RCC 7860 (cell line): ENCODE measurements around the gene PCYT2.

Source experiments
- DNase-seq: peaks from one replicate; pipeline ENCODE4 v3.0.0-alpha.2; 2015; ENCODE audit warnings: low spot score
- FAIRE-seq: peaks from 2 replicates; lab custom pipeline; 2012; peaks lifted over from hg19 to GRCh38; lab: Jason Lieb, UNC

The PCYT2 gene

DNA sequence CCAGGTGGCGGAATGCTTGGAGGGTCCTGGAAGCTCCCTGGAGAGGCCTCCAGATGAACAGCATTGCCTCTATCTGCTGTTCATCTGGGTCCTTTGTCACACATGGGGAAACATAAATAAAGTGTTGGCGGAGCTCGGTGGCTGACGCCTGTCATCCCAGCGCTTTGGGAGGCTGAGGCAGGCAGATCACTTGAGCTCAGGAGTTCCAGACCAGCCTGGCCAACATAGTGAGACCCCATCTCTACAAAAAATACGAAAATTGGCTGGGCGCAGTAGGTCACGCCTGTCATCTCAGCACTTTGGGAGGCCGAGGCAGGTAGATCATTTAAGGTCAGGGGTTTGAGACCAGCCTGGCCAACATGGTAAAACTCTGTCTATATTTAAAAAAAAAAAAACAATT, 33.7 kb upstream of the PCYT2 start:
- DNase-seq (no peak), FAIRE-seq (no peak)

DNA sequence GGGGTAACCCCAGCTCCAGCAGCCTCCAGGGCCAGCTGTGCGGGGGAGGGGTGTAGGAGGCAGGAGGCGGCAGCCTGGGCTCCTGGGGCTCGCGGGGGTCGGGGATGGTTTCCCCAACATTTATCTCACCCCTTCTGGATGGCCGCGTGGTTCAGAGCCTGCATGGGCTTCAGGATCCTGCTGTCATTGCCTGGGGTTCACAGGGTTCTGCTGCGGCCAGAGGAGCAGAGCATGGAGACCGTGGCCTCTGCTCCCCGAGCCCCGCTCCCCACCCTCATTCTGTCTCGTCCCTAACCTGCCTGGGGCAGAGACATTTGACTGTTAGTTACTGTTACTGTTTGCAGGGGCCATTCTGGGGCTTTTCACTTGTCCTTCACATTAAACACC, 31.0 kb upstream of the PCYT2 start:
- FAIRE-seq (no peak), DNase-seq (no peak)

DNA sequence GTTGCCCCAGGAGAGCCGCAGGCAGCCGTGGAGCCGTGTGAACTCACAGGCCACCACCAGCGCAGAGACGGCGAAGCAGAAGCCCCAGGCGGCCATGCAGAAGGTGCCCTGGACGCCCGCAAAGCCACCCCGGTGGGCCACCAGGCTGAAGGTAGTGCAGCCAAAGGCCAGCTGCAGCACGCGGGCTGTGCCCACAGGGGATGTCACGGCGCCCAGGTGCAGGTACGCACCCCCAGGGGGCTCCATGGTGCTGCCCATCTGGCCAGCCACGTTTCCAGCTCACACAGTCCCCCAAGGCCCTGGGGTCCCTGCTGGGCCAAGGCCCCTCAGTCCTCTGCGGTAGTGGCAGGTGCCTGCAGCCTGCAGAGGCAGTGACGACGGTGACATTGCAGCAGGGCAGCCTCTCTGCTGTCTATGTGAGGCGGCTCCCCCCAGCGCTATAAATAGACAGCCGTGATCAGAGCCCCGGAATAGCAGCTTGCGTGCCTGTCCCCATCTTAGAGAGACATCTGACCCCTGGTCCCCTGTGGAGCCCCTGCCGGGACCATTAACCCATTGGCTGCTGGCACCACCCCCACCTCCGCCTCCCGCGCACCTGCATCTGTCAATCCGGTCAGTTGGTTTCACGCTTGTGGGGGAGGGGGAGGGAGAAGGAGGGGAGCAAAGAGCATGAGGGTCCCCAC, 30.4 kb upstream of the PCYT2 start:
- DNase-seq (no peak), FAIRE-seq (no peak)

DNA sequence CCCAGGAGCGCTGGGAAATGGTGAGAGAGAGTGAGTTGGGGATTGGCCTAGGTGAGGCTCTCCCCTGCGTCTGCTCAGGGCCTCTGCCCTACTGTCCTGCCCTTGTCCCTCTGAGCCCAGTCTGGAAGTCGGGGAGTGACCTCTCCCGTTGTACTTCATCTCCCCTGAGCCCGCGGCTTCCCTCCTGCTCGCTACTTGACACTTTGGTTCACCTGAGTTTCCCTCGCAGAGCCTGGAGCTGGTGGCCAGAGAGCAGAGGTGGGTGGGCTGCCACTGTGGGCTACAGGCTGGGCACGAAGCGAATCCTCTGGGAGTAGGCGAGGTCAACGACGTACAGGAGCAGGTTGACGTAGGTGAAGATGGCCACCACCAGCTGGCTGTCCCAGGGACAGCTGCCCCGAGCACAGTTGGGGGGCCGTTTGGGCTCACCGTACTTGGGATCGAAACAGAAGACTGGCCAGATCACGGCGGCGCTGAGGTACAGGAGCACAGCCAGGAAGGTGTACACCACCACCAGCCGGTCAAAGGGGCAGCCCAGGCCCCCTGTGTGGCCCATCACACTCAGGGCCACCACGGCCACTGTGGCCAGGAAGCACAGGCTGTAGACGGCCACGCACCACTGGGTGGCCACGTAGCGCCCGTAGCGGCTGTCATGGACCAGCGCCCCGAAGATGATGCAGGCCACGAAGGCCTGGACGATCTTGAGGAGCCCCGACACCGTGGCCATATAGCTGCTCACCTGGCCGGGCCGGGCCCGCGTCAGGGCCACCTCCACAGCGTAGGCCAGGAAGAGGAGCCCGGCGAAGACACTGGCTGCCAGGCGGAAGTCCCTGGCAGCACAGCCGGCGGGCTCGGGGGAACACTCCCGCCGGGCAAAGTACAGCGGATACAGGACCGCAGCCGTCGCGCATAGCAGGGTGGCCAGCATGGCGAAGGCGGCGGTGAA, 29.6 kb upstream of the PCYT2 start:
- FAIRE-seq (no peak), DNase-seq (no peak)

DNA sequence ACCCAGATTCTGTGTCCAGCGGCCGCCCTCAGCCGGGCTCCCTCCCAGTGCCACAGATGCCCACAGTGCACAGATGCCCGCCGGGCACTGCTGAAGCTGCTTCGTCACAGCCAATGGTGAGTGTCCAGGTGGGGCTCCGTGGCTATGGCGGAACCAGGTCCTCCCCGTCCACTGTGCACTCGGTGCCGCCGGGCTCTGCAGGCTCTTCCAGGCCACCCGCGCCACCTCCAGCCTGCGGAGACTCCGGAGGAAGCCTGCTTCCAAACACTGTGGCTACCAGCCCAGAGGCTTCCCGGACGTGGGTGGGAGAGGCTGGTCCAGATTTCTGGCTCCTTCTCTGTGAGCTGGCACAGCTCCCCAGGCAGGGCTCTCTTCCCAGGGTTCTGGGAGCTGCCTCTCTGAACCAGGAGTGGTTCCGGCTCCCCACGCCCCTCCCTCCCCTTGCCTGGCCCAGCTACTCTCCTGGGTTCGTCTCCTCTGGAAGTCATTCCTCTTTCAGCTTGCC, 28.7 kb upstream of the PCYT2 start:
- DNase-seq (no peak), FAIRE-seq (no peak)

DNA sequence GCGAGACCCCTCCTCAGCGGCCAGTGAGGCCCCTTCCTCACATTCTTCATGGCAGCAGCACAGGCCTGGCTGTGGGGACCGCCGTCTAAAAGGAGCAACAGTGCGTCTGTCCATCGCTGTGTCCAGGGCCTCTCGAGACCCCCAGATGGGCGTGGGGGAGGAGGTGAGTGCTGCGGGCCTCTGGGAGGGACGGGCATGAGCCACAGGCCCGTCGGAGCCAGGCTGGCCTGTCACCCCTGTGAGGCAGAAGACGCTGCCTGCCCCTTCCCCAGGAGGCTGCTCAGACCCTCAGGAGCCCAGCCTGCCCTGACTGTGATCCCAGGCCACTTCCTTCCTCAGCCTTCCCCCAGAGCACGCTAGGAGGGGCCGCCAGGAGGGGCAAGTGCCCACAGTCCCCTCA, 28.0 kb upstream of the PCYT2 start:
- DNase-seq = no peak
- FAIRE-seq = no peak

DNA sequence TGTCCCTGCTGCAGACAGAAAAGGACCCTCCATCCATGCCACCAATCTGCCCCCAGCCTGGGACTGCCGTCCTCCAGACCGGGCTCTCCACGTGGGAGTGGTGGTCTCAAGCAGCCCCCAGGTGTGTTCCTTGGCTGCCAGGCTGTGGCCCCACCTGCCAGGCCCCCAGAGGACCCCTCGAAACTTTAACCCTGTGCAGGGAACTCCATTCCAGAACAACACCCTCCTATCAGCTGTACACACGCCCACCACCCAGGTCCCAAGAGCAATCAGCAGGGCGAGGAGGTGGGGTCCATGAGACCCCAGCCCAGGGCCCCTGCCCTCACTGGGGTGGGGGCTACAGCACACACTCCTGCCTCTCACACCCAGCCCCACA, 24.5 kb upstream of the PCYT2 start:
- no peak for FAIRE-seq
- DNase-seq = no peak

DNA sequence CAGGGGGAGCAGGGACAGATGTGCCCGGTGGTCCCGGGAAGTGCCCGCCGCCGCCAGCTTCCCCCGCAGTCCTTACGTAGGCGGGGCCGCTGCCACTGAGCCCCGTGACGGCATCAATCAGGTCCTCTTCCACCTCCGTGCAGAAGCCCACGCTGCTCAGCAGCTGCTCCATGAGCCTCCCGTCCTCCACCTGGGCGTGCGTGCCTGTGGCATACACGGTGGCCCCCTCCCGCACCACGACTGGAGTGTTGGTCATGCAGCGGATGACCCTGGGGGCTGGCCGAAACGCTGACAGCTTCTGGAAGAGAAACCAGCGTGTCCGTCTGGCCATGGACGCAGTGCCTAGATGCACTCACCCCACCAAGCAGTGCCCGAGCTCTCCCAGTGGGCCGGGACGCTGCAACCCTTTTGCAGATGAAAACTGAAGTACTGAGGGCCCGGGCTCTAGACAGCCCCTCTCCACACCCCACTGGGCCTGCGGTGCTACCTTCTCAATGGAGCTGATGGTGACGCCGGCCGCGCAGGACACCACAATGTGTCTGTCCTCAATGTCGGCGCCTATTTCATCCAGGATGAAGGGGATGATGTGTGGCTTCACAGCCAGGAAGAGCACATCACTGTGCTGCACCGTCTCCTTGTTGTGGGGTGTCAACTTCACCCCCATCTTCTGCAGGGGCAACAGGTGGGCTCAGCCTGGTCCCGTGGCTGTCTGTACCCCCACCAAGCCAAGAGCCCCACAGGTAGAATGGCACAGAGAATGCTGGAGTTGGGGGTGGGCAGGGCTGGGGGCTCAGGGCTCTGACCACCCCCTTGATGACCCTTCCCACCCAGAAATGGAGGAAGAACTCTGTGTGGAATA, 23.9 kb upstream of the PCYT2 start:
- DNase-seq (no peak), FAIRE-seq (no peak)

DNA sequence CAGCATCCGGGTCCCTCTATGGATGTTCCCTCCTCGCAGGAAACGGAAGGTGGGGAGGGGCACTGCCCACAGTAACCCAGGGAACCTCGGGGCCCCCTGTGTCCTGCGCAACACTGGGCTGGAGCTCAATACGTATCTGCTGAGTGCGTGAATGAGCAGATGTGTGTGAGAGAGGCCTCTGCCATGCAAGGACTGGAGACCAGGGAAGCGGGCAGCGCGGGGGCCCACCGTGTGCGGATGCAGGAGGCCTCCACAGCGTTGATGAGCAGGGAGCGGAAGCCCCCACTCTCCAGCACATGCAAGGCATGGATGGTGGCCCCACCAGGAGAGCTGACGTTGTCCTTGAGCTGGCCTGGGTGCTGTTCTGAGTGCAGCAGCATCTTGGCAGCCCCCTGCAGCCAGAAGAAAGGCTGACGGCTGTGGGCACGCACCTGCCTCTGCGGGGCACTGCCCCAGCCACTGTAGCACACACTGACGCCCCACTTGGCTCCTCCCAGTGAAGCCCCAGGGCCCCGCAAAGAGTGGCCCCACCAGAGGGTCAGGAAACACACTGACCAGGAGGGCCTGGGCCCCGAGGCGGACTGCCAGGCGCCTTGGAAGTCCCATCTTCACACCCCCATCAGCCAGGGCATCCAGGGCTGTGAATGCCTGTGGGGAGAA, 23.0 kb upstream of the PCYT2 start:
- no peak for DNase-seq
- FAIRE-seq = no peak

DNA sequence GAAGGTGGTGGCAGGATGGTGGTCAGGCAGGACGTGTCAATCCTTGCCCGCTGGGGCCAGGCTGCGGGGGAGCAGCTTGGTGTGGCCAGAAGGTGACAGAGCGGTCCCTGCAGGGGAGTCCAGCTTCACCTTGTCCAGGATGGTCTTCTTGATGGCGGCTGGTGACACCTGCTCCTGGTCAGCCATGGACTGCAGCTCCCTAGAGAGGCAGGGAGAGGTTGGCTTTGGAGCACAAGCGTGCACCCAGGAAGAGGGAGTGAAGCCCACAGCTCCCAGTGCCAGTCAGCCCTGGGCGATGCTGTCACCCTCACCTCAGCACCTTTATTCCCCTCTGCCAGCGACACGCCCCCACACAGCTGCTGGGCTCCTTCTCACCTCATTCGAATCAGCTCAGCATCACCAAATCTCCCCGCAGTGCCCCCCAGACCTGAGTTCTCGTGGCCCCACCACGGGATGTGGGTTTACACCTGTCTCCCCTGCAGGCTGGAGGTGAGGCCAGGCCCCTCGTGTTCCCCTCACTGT, 22.0 kb upstream of the PCYT2 start:
- FAIRE-seq (no peak), DNase-seq (no peak)

DNA sequence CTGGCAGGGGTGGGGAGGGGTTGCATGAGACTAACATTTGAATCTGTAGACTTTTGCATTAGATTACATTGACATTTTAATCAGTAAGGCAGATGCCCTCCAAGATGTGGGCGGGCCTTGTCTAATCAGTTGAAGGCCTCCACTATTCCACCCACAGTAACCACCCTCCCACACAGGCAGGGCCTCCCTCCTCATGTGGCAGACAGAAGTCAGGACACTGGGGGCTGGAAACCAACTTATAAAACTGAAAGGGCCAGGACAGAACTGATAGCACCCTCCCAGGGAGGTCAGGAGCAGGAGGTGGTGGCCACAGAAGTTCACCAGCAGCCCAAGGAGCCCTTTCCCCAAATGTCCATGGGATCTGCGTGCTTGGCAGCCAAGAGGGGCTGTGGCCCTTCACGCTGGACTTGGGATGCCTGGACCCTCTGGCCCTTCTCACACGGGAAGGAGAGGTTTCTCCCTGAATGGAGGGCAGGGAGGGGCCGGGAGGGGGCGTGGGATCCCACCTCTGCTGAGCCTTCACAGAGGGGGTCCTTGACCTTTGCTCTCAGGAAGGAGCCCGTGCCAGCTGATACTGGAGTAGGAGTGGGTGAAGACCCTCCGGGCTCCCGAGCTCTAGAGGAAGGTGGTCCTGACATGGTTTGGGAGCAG, 21.3 kb upstream of the PCYT2 start:
- no peak for DNase-seq
- FAIRE-seq = no peak

DNA sequence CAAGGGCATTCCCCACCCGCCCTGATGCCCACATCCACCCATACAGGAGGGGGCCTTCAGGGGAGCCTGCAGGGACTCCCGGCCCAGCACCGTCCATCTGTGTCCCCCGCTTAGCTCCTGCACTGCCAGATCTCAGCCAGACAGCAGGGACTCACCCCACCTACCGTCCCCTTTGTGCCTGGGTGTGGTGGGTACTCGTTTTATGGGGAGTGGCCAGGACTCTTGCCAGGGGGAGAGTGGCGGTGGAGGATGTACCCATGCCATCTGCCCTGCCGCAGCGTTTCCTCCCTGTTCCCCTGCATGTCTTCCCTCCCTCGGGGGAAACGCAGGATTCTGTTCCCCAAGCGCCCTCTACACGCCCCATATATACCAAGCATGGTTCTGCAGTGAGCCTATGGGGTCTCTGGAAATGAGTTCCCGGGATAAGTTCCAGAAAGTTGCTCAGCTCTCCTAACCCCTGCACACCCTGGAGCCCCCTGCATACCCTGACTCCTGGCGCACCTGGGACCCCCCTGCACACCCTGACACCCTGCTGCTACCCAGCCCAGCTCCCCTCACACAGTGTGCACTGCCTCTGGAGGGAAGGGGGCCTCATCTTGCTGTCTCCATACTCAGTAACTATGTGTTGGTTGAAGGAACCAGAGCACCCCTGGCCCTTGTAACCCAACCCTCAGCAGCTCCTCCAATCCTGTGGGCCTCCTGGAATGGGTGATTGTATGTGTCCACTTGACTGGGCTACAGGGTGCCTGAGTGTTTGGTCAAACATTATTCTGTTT, 20.5 kb upstream of the PCYT2 start:
- FAIRE-seq = no peak
- no peak for DNase-seq

DNA sequence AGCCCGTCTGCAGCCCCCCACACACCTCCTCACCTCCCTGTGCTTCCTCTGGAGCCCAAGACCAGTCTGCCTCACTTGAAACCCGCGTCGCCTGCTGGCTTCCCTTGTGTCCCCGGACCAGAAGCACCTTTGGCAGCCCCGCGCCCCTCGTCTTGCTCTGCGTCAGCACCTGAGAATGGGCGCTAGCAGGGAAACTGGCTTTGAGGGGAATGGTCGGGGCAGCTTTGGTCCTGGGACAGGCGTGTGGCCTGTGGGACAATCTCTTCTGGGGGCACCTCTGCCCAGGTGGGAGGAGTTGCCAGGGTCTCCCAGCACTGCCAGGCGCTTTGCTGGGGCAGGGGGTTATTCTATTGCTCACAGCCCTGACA, 20.0 kb upstream of the PCYT2 start:
- FAIRE-seq = no peak
- DNase-seq = no peak

DNA sequence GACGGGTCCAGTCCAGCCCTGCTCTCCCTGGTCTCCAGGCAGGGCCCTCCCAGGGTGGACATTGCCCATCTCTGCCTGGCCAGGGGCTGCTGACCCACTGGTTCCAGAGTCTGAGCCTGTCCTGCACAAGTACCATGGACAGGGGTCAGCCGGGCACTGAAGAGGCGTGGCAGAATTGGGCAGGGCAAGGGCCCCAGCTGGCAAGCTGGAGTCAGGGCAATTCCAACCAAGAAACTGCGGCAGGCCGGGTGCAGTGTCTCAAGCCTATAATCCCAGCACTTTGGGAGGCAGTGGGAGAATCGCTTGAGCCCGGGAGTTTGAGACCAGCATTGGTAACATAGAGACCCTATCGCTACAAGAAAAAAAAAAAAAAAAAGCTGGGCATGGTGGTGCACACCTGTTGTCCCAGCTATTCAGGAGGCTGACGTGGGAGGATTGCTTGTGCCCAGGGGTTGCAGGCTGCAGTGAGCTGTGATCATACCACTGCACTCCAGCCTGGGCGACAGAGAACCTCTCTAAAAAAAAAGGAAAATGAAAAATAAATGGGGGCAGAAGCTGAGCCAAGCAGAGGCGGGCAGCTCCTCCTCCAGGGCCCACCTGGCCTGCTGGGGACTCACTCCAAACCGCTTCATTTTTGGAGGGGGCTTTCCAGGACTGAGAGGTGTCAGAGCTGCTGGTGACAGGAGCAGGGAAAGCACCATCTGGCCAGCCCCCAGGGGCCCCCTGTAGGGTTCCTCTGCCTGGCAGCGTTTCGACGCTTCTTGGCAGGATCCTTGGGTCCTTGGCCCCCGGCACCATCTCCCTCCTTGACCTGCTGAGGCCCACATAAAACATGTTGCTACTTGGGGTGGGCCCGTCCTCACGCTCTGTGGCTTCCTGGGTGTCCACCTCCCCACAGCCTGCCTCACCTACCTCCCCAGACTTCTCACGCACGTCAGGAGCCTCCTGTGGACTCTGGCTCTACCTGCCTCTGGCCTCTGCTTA, 19.2 kb upstream of the PCYT2 start:
- no peak for FAIRE-seq
- no peak for DNase-seq

DNA sequence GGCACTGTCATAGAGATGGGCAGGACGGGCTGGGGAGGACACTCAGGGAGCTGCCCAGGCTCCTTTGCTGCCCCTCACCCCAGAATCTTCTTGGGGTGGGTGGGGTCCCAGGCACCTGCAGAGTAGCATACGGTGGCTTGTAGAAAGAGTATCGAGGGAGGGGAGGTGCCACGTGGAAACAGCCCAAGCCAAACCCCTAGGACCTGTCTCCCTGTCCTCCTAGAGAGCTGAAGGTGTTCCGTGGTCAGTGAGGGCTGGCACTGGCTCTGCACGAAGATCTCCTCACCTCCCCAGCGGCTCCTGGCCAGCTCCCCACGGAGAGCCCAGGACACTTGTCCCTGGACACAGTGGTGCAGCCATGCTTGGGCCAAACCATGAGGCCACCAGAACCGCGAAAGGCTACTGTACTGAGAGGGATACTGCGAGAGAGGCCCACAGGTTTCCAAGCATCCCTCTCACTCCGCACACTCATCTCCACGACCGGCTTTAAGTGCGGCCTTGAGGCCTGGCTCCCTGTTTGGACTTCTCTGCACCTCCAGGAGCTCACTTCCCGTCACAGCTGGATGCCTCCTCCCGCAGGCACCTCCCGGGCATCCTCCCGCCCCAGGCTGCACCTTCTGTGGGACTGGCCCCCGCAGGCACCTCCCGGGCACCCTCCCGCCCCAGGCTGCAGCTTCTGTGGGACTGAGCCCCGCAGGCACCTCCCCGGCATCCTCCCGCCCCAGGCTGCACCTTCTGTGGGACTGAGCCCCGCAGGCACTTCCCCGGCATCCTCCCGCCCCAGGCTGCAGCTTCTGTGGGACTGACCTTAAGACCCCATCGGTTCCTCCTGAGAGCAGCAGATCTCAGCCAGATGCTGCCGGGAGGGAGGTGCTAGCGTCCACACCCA, 18.3 kb upstream of the PCYT2 start:
- DNase-seq (no peak), FAIRE-seq (no peak)

DNA sequence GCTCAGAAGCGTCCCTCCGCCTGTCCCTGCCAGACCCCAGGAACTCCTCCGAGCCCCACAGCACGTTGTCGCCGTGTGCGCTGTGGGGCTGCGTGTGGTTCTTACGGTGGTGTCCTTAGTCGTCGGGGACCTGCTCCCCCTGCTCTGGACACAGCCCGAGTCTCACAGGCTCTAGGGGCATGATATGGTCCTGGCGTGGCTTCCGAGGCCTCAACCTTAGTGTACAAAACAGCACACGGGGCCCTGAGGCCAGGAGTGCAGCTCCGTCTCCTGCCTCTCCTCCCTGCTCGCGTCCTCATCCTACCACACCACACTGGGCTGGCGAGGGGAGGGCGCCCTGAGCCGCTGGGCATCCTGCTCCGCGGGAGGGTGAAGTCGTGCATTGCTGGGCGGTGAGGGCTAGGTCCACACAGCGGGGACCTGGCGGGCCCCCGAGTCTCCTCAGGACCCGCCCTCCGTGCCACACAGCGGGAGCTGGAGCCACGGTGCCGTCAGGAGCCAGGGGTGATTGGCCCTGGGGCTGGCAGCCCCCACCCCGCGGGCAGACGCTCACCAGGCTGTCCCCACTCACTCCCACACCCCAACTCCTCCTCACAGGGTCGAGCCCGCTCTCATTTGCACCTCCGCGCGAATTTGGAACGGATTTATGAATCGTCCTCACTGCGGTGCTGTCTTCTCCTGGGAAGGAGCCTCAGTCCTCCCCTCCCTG, 17.5 kb upstream of the PCYT2 start:
- FAIRE-seq = no peak

More for the DNA sequence above, 17.5 kb upstream of the PCYT2 start:
- DNase-seq = no peak
